GM19395 (cell line): ENCODE measurements around the gene ISCU.
"Not testable (repeated sequence)": the region's sequence is repeated elsewhere in the genome, so short reads cannot be mapped to it uniquely, and the experiment has no call there.

Experiments used
- ATAC-seq: cut with Tn5 transposase; IDR thresholded peaks from one replicate; pipeline ENCODE4 v1.9.1; 2021; ENCODE audit warnings: mild to moderate bottlenecking, moderate library complexity; ENCODE audit not compliant: unreplicated experiment

The ISCU gene

DNA sequence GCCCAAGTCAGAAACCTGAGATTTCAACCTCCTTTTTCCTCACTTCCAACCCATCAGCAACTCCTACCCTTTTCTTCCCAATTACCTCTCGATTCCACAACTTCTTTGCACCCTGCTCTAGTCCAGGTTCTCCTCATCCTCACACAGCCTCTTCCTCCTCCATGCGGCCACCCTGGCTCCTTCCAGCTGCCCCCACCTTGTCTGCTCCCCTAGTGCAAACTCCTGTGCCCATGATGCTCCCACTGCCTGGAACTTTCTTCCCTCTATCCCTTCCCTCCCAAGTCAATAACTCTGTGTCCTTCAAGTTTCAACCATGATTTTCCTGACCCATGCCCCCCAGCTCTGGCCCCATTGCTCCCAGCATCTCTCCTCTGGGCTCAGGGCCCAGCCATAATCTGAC is 54.0 kb downstream of the ISCU start:
- no peak for ATAC-seq

GRCh38 chr12:108616941-108617858 is 54.8 kb downstream of the ISCU start:
- ATAC-seq: peak; percentile 74

GRCh38 chr12:108618079-108618952 is 55.9 kb downstream of the ISCU start:
- peak; percentile 56 for ATAC-seq

- not testable (repeated sequence) for ATAC-seq
Observed at GRCh38 chr12:108618953-108619274, 56.5 kb downstream of the ISCU start.
